ENCODE measurements around the gene PCCA.

PCCA gene

DNA sequence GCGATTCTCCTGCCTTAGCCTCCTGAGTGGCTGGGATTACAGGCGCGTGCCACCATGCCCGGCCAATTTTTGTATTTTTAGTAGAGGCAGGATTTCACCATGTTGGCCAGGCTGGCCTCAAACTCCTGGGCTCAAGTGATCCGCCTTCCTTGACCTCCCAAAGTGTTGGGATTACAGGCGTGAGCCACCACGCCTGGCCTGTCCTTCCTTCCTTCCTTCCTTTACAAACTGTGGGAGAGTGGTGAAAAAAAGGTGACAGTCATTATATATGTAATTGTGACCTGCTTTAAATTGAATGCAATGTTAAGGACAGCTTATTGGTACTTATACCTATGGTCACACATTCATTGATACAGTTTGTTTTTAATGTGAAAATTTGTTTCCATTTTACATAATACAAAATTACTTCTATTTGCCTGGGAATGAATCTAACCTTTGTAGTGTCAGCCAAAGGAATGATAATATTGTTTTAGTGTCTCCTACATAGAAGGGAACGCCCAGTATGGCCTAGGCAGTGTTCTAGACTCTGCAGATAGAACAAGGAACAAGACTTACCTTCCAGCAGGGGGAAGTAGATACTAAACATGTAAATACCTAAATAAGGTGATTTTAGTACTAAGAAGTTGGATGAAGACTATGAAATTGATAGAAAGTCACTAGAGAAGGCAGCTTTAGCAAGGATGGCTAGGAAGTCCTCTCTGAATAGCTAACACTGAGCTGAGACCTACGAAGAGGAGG lies 353.4 kb downstream of the PCCA start:
- TF ChIP-seq, protein P1, sequence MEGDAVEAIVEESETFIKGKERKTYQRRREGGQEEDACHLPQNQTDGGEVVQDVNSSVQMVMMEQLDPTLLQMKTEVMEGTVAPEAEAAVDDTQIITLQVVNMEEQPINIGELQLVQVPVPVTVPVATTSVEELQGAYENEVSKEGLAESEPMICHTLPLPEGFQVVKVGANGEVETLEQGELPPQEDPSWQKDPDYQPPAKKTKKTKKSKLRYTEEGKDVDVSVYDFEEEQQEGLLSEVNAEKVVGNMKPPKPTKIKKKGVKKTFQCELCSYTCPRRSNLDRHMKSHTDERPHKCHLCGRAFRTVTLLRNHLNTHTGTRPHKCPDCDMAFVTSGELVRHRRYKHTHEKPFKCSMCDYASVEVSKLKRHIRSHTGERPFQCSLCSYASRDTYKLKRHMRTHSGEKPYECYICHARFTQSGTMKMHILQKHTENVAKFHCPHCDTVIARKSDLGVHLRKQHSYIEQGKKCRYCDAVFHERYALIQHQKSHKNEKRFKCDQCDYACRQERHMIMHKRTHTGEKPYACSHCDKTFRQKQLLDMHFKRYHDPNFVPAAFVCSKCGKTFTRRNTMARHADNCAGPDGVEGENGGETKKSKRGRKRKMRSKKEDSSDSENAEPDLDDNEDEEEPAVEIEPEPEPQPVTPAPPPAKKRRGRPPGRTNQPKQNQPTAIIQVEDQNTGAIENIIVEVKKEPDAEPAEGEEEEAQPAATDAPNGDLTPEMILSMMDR (conservative IDR thresholded peaks at IDR 0.05; ENCODE audit: low read depth, low read length): no peak
- peak; percentile 19 for DNase-seq (ENCODE audit: low read depth)
- H3K4me3 ChIP-seq (ENCODE audit: low read depth, low read length): no peak overlapping the region

DNA sequence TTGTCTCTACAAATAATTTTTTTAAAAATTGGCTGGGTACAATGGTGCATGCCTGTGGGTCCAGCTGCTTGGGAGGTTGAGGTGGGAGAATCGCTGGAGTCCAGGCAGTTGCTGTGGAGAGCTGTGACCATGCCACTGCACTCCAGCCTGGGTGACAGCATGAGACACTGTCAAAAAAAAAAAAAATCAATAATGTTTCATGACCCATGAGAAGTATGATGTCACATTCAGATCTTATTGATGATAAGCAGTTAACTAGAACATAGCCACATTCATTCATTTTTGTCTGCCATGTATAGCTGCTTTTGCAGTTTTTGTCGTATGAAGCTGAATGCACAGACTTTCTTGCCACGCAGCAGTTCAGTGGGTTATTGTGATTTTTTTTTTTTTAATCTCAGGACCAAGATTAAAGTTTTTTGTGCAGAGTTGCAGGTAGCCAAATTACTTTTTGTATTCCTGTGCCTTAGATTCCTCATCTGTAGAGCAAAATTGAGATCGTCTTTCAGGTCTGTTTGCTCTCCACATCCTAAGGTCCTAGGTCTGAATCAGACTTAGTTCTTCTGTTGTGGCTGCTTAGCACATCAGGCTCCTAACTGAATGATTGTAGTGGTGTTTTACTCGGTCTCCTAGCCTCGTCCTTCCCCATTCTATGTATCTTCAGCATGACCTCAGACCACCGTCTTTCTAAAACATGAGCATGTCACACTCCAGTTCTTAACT lies 354.5 kb downstream of the PCCA start:
- no peak overlapping the region for H3K4me3 ChIP-seq (ENCODE audit: low read depth, low read length)
- DNase-seq (ENCODE audit: low read depth): no peak
- TF ChIP-seq, protein P1 (conservative IDR thresholded peaks at IDR 0.05; ENCODE audit: low read depth, low read length): no peak

DNA sequence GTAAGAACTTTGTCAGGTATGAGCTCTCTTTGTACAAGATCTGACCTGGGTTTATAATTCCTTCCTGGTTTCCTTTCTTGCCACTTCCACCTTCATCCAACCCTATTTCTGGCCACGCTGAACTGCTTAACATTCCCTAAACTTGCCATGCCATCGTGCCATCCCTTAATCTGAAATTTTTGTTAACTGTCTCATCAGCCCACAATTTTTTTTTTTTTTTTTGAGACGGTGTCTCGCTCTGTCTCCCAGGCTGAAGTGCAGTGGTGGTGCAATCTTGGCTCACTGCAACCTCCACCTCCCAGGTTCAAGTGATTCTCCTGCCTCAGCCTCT lies 355.1 kb downstream of the PCCA start:
- TF ChIP-seq, protein P1 (conservative IDR thresholded peaks at IDR 0.05; ENCODE audit: low read depth, low read length): no peak
- H3K4me3 ChIP-seq (ENCODE audit: low read depth, low read length): no peak overlapping the region
- no peak for DNase-seq (ENCODE audit: low read depth)

DNA sequence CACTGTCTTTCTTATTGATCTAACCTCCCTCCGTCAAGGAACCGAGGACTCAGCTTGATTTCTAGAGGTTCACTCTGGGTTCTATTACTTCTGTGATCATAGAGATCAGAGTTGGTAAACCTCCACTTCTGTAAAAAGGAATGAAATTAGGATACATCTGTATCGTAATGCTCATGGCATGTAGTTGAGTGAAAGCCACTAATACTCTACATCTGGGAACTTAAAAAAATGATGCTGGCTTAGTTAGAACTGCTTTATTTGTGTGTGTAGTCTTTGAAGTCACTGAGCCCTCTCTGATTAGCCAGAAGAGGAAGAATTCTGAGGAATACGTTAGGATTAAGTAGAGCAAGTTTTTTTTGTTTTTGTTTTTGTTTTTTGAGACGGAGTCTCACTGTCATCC lies 358.9 kb downstream of the PCCA start:
- no peak overlapping the region for H3K4me3 ChIP-seq (ENCODE audit: low read depth, low read length)
- no peak for DNase-seq (ENCODE audit: low read depth)
- TF ChIP-seq, protein P1 (conservative IDR thresholded peaks at IDR 0.05; ENCODE audit: low read depth, low read length): no peak

DNA sequence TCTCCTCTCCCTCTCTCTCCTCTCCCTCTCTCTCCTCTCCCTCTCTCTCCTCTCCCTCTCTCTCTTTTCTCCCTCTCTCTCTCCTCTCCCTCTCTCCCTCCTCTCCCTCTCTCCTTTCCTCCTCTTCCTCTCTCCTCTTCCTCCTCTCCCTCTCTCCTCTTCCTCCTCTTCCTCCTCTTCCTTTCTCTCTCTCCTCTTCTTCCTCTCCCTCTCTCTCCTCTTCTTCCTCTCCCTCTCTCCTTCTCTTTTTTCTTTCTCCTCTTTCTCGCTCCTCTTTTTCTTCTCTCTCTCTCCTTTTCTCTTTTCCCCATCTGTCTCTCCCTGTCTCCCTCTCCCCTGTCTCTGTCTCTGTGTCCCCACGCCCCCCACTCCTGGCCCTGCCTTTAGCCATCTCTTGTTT lies 363.0 kb downstream of the PCCA start:
- TF ChIP-seq, protein P1 (conservative IDR thresholded peaks at IDR 0.05; ENCODE audit: low read depth, low read length): no peak
- no peak for DNase-seq (ENCODE audit: low read depth)
- H3K4me3 ChIP-seq (ENCODE audit: low read depth, low read length): no peak overlapping the region

DNA sequence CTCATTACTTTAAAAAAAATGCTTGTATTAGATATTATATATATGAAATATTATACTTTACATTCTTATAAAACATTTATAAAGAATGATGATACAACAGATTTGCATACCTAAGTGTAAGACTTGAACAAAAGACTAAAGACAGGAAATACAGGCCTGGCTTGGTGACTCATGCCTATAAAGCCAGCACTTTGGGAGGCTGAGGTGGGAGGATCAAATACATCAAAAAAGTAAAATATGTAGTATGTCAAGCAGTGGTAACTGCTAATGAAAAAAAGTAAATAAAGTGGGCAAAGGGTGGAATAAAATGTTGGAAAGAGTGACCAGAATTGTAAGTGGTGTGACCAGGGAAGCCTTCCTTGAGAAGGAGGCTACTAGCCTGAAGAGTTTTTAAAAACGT lies 366.0 kb downstream of the PCCA start:
- H3K4me3 ChIP-seq (ENCODE audit: low read depth, low read length): no peak overlapping the region
- TF ChIP-seq, protein P1 (conservative IDR thresholded peaks at IDR 0.05; ENCODE audit: low read depth, low read length): no peak
- peak; percentile 39 for DNase-seq (ENCODE audit: low read depth)

DNA sequence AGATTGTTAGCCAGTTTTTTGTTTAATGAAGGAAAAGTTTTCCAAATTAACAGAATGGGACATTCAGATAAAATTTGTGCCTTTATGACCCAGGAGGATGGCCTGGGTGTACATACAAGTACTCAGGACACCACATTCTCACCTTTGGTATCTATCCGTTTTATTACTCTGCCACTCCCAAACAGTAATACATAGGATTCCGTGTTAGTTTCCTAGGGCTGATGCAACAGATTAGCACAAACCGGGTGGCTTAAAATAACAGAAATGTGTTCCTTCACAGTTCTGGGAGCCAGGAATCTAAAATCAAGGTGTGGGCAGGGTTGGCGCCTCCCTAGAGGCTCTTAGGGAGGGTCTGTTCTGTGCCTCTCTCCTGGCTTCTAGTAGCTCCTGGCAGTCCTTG lies 369.8 kb downstream of the PCCA start:
- DNase-seq (ENCODE audit: low read depth): no peak
- no peak overlapping the region for H3K4me3 ChIP-seq (ENCODE audit: low read depth, low read length)
- TF ChIP-seq, protein P1 (conservative IDR thresholded peaks at IDR 0.05; ENCODE audit: low read depth, low read length): no peak
